ENCODE measurements around the gene SLC46A3. TPM values are rescaled to one million over a fixed set of nuclear protein-coding genes. Genes with fewer than 3 reads are reported as not detected.
"Not testable (repeated sequence)": the region's sequence is repeated elsewhere in the genome, so short reads cannot be mapped to it uniquely, and the experiment has no call there.

Gene SLC46A3
- polyA plus RNA-seq, 2 of the 4 experiments (the other 2 are of a cell fraction) = 2.1 to 6.8 TPM

- Histone ChIP-seq H3K4me3 (no peak overlapping the region), H3K4me2 (no peak overlapping the region), H3K27ac (no peak overlapping the region; a peak in 1 of 6 replicates), H3K4me1 (peaks cover 9% of the 10 kb centered on the region; the same call in 2 of the 3 replicates), H3K9me3 (no peaks in the 10 kb centered on the region)
- TF ChIP-seq HOXB13 (CRISPR knock-in tag; IDR thresholded peaks at IDR 0.05; ENCODE audit: low read depth) (no peak), HOXA7 (CRISPR knock-in tag; IDR thresholded peaks at IDR 0.05) (no peak), FOSL2 (IDR thresholded peaks at IDR 0.05) (no peak), FOSL2 (CRISPR knock-in tag; IDR thresholded peaks at IDR 0.05) (no peak), NFE2L2 (conservative IDR thresholded peaks at IDR 0.05; ENCODE audit: low read length) (no peak), KDM1A (IDR thresholded peaks at IDR 0.05; ENCODE audit: low read depth) (no peak), POLR2A (IDR thresholded peaks at IDR 0.05; ENCODE audit: low read length) (no peak), HDAC2 (IDR thresholded peaks at IDR 0.05) (no peak), ESRRA (IDR thresholded peaks at IDR 0.05; ENCODE audit: borderline replicate concordance, low read length) (no peak)
- TF ChIP-seq, protein P1, sequence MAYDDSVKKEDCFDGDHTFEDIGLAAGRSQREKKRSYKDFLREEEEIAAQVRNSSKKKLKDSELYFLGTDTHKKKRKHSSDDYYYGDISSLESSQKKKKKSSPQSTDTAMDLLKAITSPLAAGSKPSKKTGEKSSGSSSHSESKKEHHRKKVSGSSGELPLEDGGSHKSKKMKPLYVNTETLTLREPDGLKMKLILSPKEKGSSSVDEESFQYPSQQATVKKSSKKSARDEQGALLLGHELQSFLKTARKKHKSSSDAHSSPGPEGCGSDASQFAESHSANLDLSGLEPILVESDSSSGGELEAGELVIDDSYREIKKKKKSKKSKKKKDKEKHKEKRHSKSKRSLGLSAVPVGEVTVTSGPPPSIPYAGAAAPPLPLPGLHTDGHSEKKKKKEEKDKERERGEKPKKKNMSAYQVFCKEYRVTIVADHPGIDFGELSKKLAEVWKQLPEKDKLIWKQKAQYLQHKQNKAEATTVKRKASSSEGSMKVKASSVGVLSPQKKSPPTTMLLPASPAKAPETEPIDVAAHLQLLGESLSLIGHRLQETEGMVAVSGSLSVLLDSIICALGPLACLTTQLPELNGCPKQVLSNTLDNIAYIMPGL (CRISPR knock-in tag; IDR thresholded peaks at IDR 0.05; ENCODE audit: borderline replicate concordance) = no peak
- TF ChIP-seq, protein P2, sequence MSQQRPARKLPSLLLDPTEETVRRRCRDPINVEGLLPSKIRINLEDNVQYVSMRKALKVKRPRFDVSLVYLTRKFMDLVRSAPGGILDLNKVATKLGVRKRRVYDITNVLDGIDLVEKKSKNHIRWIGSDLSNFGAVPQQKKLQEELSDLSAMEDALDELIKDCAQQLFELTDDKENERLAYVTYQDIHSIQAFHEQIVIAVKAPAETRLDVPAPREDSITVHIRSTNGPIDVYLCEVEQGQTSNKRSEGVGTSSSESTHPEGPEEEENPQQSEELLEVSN (IDR thresholded peaks at IDR 0.05; ENCODE audit: borderline replicate concordance, low read depth) = no peak
- TF ChIP-seq, protein P3, sequence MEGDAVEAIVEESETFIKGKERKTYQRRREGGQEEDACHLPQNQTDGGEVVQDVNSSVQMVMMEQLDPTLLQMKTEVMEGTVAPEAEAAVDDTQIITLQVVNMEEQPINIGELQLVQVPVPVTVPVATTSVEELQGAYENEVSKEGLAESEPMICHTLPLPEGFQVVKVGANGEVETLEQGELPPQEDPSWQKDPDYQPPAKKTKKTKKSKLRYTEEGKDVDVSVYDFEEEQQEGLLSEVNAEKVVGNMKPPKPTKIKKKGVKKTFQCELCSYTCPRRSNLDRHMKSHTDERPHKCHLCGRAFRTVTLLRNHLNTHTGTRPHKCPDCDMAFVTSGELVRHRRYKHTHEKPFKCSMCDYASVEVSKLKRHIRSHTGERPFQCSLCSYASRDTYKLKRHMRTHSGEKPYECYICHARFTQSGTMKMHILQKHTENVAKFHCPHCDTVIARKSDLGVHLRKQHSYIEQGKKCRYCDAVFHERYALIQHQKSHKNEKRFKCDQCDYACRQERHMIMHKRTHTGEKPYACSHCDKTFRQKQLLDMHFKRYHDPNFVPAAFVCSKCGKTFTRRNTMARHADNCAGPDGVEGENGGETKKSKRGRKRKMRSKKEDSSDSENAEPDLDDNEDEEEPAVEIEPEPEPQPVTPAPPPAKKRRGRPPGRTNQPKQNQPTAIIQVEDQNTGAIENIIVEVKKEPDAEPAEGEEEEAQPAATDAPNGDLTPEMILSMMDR (IDR thresholded peaks at IDR 0.05) = no peak
- WGBS (ENCODE audit: missing lambda C conversion rate) = 76% methylated on average over 3 of the region's 3 CpGs
- FAIRE-seq = no peak
- DNase-seq (ENCODE audit: low read depth in 1 of 2, low spot score in 1 of 2) = no peak
- ChIA-PET POLR2A (no interaction called here), CTCF (no interaction called here)
- no peak for ATAC-seq
Observed at GRCh38 chr13:28743020-28743419, 24.2 kb upstream of the SLC46A3 start.

DNA sequence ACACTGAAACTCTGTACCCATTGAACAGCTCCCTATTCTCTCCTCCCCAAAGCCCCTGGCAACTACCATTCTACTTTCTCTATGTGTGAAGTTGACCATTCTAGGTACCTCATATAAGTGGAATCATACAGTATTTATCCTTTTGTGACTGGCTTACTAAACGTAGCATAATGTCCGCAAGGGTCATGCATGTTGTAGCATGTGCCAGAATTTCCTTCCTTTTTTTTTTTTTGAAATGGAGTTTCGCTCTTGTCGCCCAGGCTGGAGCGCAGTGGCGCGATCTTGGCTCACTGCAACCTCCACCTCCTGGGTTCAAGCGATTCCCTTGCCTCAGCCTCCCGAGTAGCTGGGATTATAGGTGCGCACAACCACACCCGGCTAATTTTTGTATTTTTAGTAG lies 23.7 kb upstream of the SLC46A3 start:
- H3K9me3 ChIP-seq; DNase-seq (ENCODE audit: low read depth in 1 of 2, low spot score in 1 of 2); H3K4me1 ChIP-seq; FAIRE-seq; CTCF ChIA-PET; ATAC-seq; POLR2A ChIA-PET; H3K4me2 ChIP-seq; H3K27ac ChIP-seq; H3K4me3 ChIP-seq: not testable (repeated sequence)
- WGBS (ENCODE audit: missing lambda C conversion rate) = 82% methylated on average over 11 of the region's 11 CpGs

- H3K4me1 ChIP-seq = peaks cover 9% of the 10 kb centered on the region; the same call in 2 of the 3 replicates
- CTCF ChIA-PET = no interaction called here
- no peak overlapping the region for H3K4me2 ChIP-seq
- POLR2A ChIA-PET = no interaction called here
- no peak for FAIRE-seq
- H3K9me3 ChIP-seq = no peaks in the 10 kb centered on the region
- TF ChIP-seq, protein P3 (IDR thresholded peaks at IDR 0.05) = no peak
- no peak for TF ChIP-seq FOSL2 (IDR thresholded peaks at IDR 0.05)
- TF ChIP-seq FOSL2 (CRISPR knock-in tag; IDR thresholded peaks at IDR 0.05) = no peak
- TF ChIP-seq CHD2 (IDR thresholded peaks at IDR 0.05; ENCODE audit: low read length, partially characterized antibody) = no peak
- no peak for TF ChIP-seq MYC (IDR thresholded peaks at IDR 0.05; ENCODE audit: borderline replicate concordance, low read length)
- no peak for TF ChIP-seq KDM1A (IDR thresholded peaks at IDR 0.05; ENCODE audit: low read depth)
- no peak for TF ChIP-seq NR3C1 (IDR thresholded peaks at IDR 0.05)
- TF ChIP-seq HDAC2 (IDR thresholded peaks at IDR 0.05) = no peak
- TF ChIP-seq, protein P2 (IDR thresholded peaks at IDR 0.05; ENCODE audit: borderline replicate concordance, low read depth) = no peak
- TF ChIP-seq CEBPB (IDR thresholded peaks at IDR 0.05) = no peak
- TF ChIP-seq TP53 (CRISPR knock-in tag; IDR thresholded peaks at IDR 0.05) = no peak
- no peak for TF ChIP-seq ZC3H11A (IDR thresholded peaks at IDR 0.05)
- TF ChIP-seq JUN (IDR thresholded peaks at IDR 0.05) = no peak
- TF ChIP-seq FOSB (CRISPR knock-in tag; IDR thresholded peaks at IDR 0.05) = no peak
- no peak for TF ChIP-seq PHF8 (IDR thresholded peaks at IDR 0.05; ENCODE audit: borderline replicate concordance, low read depth)
- TF ChIP-seq, protein P4, sequence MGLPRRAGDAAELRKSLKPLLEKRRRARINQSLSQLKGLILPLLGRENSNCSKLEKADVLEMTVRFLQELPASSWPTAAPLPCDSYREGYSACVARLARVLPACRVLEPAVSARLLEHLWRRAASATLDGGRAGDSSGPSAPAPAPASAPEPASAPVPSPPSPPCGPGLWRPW (IDR thresholded peaks at IDR 0.05) = no peak
- no peak for TF ChIP-seq RCOR1 (IDR thresholded peaks at IDR 0.05; ENCODE audit: low read depth, low read length)
- H3K4me3 ChIP-seq = no peak overlapping the region
- no peak overlapping the region for H3K27ac ChIP-seq
- WGBS (ENCODE audit: missing lambda C conversion rate) = 11% methylated on average over 1 of the region's 1 CpG
- DNase-seq (ENCODE audit: low read depth in 1 of 2, low spot score in 1 of 2) = no peak
- no peak for ATAC-seq
Observed at GRCh38 chr13:28741084-28741491, 22.3 kb upstream of the SLC46A3 start.
